ENCODE measurements around the gene DAPK2. TPM values are rescaled to one million over a fixed set of nuclear protein-coding genes. Genes with fewer than 3 reads are reported as not detected.

DAPK2 gene
- total RNA-seq, 1 donor = 23.5 TPM

- no peak for TF ChIP-seq CTCF (IDR thresholded peaks at IDR 0.05; ENCODE audit: extremely low read depth, low read depth, low read length)
- H2AFZ ChIP-seq (ENCODE audit: low read length) = no peak overlapping the region
- no peak overlapping the region for H3K27ac ChIP-seq (ENCODE audit: low read depth, low read length)
- no peaks in the 10 kb centered on the region for H3K9me3 ChIP-seq (ENCODE audit: low read depth, low read length)
- no peaks in the 10 kb centered on the region for H3K79me2 ChIP-seq (ENCODE audit: insufficient read depth, low read length)
- no peaks in the 10 kb centered on the region for H3K4me1 ChIP-seq (ENCODE audit: insufficient read depth, low read length)
- H3K36me3 ChIP-seq (ENCODE audit: insufficient read depth, low read length) = no peaks in the 10 kb centered on the region
- no peak overlapping the region for H3K4me2 ChIP-seq (ENCODE audit: insufficient read depth, low read length)
- no peak for DNase-seq (ENCODE audit: insufficient read length, low spot score, missing footprints)
- no peaks in the 10 kb centered on the region for H4K20me1 ChIP-seq (ENCODE audit: insufficient read depth, low read length)
- H3K4me3 ChIP-seq (ENCODE audit: insufficient read depth, low read length) = no peak overlapping the region
- no peaks in the 10 kb centered on the region for H3K27me3 ChIP-seq (ENCODE audit: insufficient read depth, low read length)
These were observed 158.1 kb downstream of the DAPK2 start for GRCh38 chr15:63888146-63888545.

- Histone ChIP-seq H2AFZ (ENCODE audit: low read length) (no peak overlapping the region), H3K9me3 (ENCODE audit: low read depth, low read length) (no peaks in the 10 kb centered on the region), H3K36me3 (ENCODE audit: insufficient read depth, low read length) (no peaks in the 10 kb centered on the region), H3K4me3 (ENCODE audit: insufficient read depth, low read length) (no peak overlapping the region), H4K20me1 (ENCODE audit: insufficient read depth, low read length) (no peaks in the 10 kb centered on the region), H3K27ac (ENCODE audit: low read depth, low read length) (no peak overlapping the region), H3K27me3 (ENCODE audit: insufficient read depth, low read length) (no peaks in the 10 kb centered on the region), H3K79me2 (ENCODE audit: insufficient read depth, low read length) (no peaks in the 10 kb centered on the region), H3K4me1 (ENCODE audit: insufficient read depth, low read length) (no peaks in the 10 kb centered on the region), H3K4me2 (ENCODE audit: insufficient read depth, low read length) (no peak overlapping the region)
- DNase-seq (ENCODE audit: insufficient read length, low spot score, missing footprints) = no peak
- TF ChIP-seq CTCF (IDR thresholded peaks at IDR 0.05; ENCODE audit: extremely low read depth, low read depth, low read length) = no peak
These were observed 158.7 kb downstream of the DAPK2 start for GRCh38 chr15:63887630-63888029.

- Histone ChIP-seq H3K4me2 (ENCODE audit: insufficient read depth, low read length) (no peak overlapping the region), H4K20me1 (ENCODE audit: insufficient read depth, low read length) (no peaks in the 10 kb centered on the region), H3K36me3 (ENCODE audit: insufficient read depth, low read length) (no peaks in the 10 kb centered on the region), H3K27me3 (ENCODE audit: insufficient read depth, low read length) (no peaks in the 10 kb centered on the region), H3K4me3 (ENCODE audit: insufficient read depth, low read length) (no peak overlapping the region), H3K4me1 (ENCODE audit: insufficient read depth, low read length) (no peaks in the 10 kb centered on the region), H3K79me2 (ENCODE audit: insufficient read depth, low read length) (no peaks in the 10 kb centered on the region), H2AFZ (ENCODE audit: low read length) (no peak overlapping the region), H3K9me3 (ENCODE audit: low read depth, low read length) (no peaks in the 10 kb centered on the region), H3K27ac (ENCODE audit: low read depth, low read length) (no peak overlapping the region)
- DNase-seq (ENCODE audit: insufficient read length, low spot score, missing footprints) = no peak
- TF ChIP-seq CTCF (IDR thresholded peaks at IDR 0.05; ENCODE audit: extremely low read depth, low read depth, low read length) = no peak
These were observed 161.3 kb downstream of the DAPK2 start for GRCh38 chr15:63884953-63885352.

GRCh38 chr15:63881431-63881830, 164.9 kb downstream of the DAPK2 start:
- Histone ChIP-seq H3K4me3 (ENCODE audit: insufficient read depth, low read length) (no peak overlapping the region), H3K36me3 (ENCODE audit: insufficient read depth, low read length) (no peaks in the 10 kb centered on the region), H3K79me2 (ENCODE audit: insufficient read depth, low read length) (no peaks in the 10 kb centered on the region), H3K27me3 (ENCODE audit: insufficient read depth, low read length) (no peaks in the 10 kb centered on the region), H3K27ac (ENCODE audit: low read depth, low read length) (no peak overlapping the region), H3K4me1 (ENCODE audit: insufficient read depth, low read length) (no peaks in the 10 kb centered on the region), H3K4me2 (ENCODE audit: insufficient read depth, low read length) (no peak overlapping the region), H2AFZ (ENCODE audit: low read length) (no peak overlapping the region), H3K9me3 (ENCODE audit: low read depth, low read length) (no peaks in the 10 kb centered on the region), H4K20me1 (ENCODE audit: insufficient read depth, low read length) (no peaks in the 10 kb centered on the region)
- no peak for DNase-seq (ENCODE audit: insufficient read length, low spot score, missing footprints)
- no peak for TF ChIP-seq CTCF (IDR thresholded peaks at IDR 0.05; ENCODE audit: extremely low read depth, low read depth, low read length)
